Naive thymus-derived CD4-positive, alpha-beta T cell (primary cell): Measurements from ENCODE around the gene CHMP4B. TPM values are rescaled to one million over a fixed set of nuclear protein-coding genes. Genes with fewer than 3 reads are reported as not detected.

Experiments used
- ATAC-seq: fragments of 150-1000 bp; cut with Tn5 transposase; 2 replicates; pipeline ENCODE4 v1.10.0; 2021; ENCODE audit warnings: mild to moderate bottlenecking, moderate library complexity
- CTCF ChIA-PET: fragments of 350-600 bp; sonication (Branson Sonifier 250); formaldehyde crosslinking; loops from one replicate; lab custom pipeline; 2021; ENCODE audit warnings: antibody characterized with exemption; lab: Charles Lee
- POLR2A ChIA-PET: fragments of 350-600 bp; sonication (Branson Sonifier 250); formaldehyde crosslinking; loops from one replicate; lab custom pipeline; 2021; ENCODE audit warnings: antibody characterized with exemption, inconsistent platforms; lab: Charles Lee
- DNase-seq, 9 donors: peaks; one replicate each; pipeline versions ENCODE4 v3.0.0 to v3.0.0-alpha.2; 2020 to 2022; ENCODE audit warnings: mixed read lengths in 1 of 9
- H3K27ac ChIP-seq: one replicate; pipeline ENCODE4 v1.7.0; 2013; ENCODE audit warnings: mild to moderate bottlenecking, low read depth, low read length, moderate library complexity
- H3K27me3 ChIP-seq, 2 donors: one replicate each; pipeline ENCODE4 v1.7.0; 2013; ENCODE audit warnings: low read length in 2 of 2, mild to moderate bottlenecking in 2 of 2, moderate library complexity in 2 of 2; ENCODE audit not compliant: control insufficient read depth in 2 of 2, insufficient read depth in 2 of 2
- H3K36me3 ChIP-seq, 3 experiments: 1 replicate in 2 of 3; 2 replicates in 1 of 3; pipeline ENCODE4 v1.7.0; 2013; ENCODE audit warnings: low read length in 3 of 3, mild to moderate bottlenecking in 3 of 3, moderate library complexity in 1 of 3; ENCODE audit not compliant: insufficient read depth in 3 of 3, control insufficient read depth in 2 of 3
- H3K4me1 ChIP-seq, 2 donors: one replicate each; pipeline ENCODE4 v1.7.0; 2013; ENCODE audit warnings: low read length in 2 of 2, mild to moderate bottlenecking in 2 of 2, moderate library complexity in 1 of 2; ENCODE audit not compliant: control insufficient read depth in 2 of 2, insufficient read depth in 2 of 2
- H3K4me3 ChIP-seq: 2 replicates; pipeline ENCODE4 v1.7.0; 2013; ENCODE audit warnings: mild to moderate bottlenecking, low read length
- H3K9me3 ChIP-seq, 3 experiments: 1 replicate in 2 of 3; 2 replicates in 1 of 3; pipeline ENCODE4 v1.7.0; 2013; ENCODE audit warnings: low read length in 3 of 3; ENCODE audit not compliant: control insufficient read depth in 2 of 3
- H3K27ac Mint-ChIP-seq, 9 donors: one replicate each; pipeline ENCODE4 v1.8.0; 2020 to 2022; ENCODE audit warnings: mixed read lengths in 9 of 9, mild to moderate bottlenecking in 8 of 9, moderate library complexity in 5 of 9, inconsistent platforms in 2 of 9
- H3K27me3 Mint-ChIP-seq, 5 donors: one replicate each; pipeline ENCODE4 v1.8.0; 2021 to 2022; ENCODE audit warnings: mixed read lengths in 5 of 5, mild to moderate bottlenecking in 1 of 5
- H3K36me3 Mint-ChIP-seq, 5 donors: one replicate each; pipeline ENCODE4 v1.8.0; 2020 to 2022; ENCODE audit warnings: mixed read lengths in 5 of 5, mild to moderate bottlenecking in 3 of 5, inconsistent platforms in 1 of 5
- H3K4me1 Mint-ChIP-seq, 7 donors: one replicate each; pipeline ENCODE4 v1.8.0; 2020 to 2022; ENCODE audit warnings: mixed read lengths in 7 of 7, mild to moderate bottlenecking in 3 of 7, inconsistent platforms in 1 of 7
- H3K4me3 Mint-ChIP-seq, 10 donors: one replicate each; pipeline ENCODE4 v1.8.0; 2020 to 2022; ENCODE audit warnings: mild to moderate bottlenecking in 10 of 10, mixed read lengths in 10 of 10, moderate library complexity in 6 of 10, inconsistent platforms in 2 of 10
- H3K9me3 Mint-ChIP-seq, 11 donors: one replicate each; pipeline ENCODE4 v1.8.0; 2020 to 2022; ENCODE audit warnings: mixed read lengths in 11 of 11, mild to moderate bottlenecking in 4 of 11, inconsistent platforms in 1 of 11, moderate library complexity in 1 of 11
- intact Hi-C, 2 donors: fragments of 100-400 bp; cut with micrococcal nuclease; formaldehyde crosslinking; loops; one replicate each; pipeline ENCODE4 v1.15.1; 2023
- polyA plus RNA-seq, 2 donors: library from polyadenylated mRNA; unstranded; fragments of 300-500 nt; fragmentation: Illumina TruSeq; gene quantifications; one replicate each; pipeline ENCODE4 v1.2.3, GENCODE V29; 2021
- total RNA-seq, 6 experiments: library from RNA in 5 of 6; stranded (reverse) in 5 of 6; gene quantifications; 1 replicate in 5 of 6; 2 replicates in 1 of 6; pipeline ENCODE4 v1.2.3 and lab custom pipeline; 2021 to 2026

The CHMP4B gene
- total and polyA plus RNA-seq, 7 experiments from 2014 or later, result 4.9 to 80.8 (median 54.1) TPM

GRCh38 chr20:33859751-33860150 lies 48.6 kb downstream of the CHMP4B start:
- no peaks in the 10 kb centered on the region for H3K9me3 Mint-ChIP-seq
- no peak for DNase-seq
- Histone ChIP-seq H3K27me3 (no peaks in the 10 kb centered on the region), H3K4me3 (peak overlapping the region; percentile 8), H3K4me1 (peaks cover 18 to 27% of the 10 kb centered on the region in 2 donors), H3K36me3 (peaks cover 0 to 5% (median 3%) of the 10 kb centered on the region in 3 experiments), H3K9me3 (no peaks in the 10 kb centered on the region), H3K27ac (no peak overlapping the region)
- peak overlapping the region; percentile 80 to 91 (median 86) for H3K27ac Mint-ChIP-seq
- intact Hi-C loops, result loop anchor here (2.0 to 5.0 kb wide), 2 partner anchors 55 to 253 kb away; partner anchors contain the start of gene EIF2S2 (in 1 of the 2)
- H3K4me3 Mint-ChIP-seq, result peak overlapping the region; percentile 58 to 90 (median 75)
- no peaks in the 10 kb centered on the region for H3K27me3 Mint-ChIP-seq
- POLR2A ChIA-PET, result interaction anchor here (0.6 to 3.3 kb wide), 5 partner anchors 9 to 253 kb away, joined by 3 to 13 read pairs (median 3); partner anchors contain the start of gene CHMP4B
- peaks cover 0 to 33% (median 14%) of the 10 kb centered on the region in 5 donors for H3K36me3 Mint-ChIP-seq
- CTCF ChIA-PET, result interaction anchor here (1.1 to 2.0 kb wide), 3 partner anchors 49 to 270 kb away, joined by 3 to 11 read pairs (median 5); partner anchors contain the start of gene CHMP4B
- ATAC-seq, result no peak
- peaks cover 18 to 48% (median 37%) of the 10 kb centered on the region in 7 donors for H3K4me1 Mint-ChIP-seq

DNA sequence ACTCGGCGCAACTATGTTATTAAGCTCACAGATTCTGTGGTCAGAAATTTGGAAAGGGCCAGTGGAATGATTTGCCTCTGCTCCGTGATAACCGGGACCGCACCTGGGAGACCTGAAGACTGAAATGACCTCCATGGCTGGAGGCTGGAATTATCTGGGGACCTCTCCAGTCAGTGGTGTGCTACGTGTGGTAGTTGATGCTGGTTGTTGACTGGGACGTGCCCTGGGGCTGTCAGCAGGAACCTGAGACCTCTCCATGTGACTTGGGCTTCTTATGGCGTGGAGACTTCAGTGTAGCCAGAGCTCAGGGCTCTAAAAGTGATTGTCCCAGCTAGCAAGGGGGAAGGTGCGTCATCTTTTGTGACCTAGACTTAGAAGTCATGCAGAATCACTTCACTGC lies 50.3 kb downstream of the CHMP4B start:
- Mint-ChIP-seq H3K4me1 (peaks cover 18 to 41% (median 36%) of the 10 kb centered on the region in 7 donors), H3K27ac (peak overlapping the region in 3 of 9 donors; percentile 38 to 76 (median 60))
- intact Hi-C loops, result loop anchor here in 1 of 2 donors (5.0 kb wide), 1 partner anchor 251 kb away; the partner anchor contains the start of gene EIF2S2

GRCh38 chr20:33862709-33863403 lies 51.7 kb downstream of the CHMP4B start:
- intact Hi-C loops, result loop anchor here (1.0 to 5.0 kb wide), 5 partner anchors 52 to 266 kb away; partner anchors contain the start of gene EIF2S2 (in 1 of the 2)
- peaks cover 0 to 14% (median 0%) of the 10 kb centered on the region in 5 donors for H3K36me3 Mint-ChIP-seq
- CTCF ChIA-PET, result interaction anchor here (0.6 to 2.3 kb wide), 6 partner anchors 22 to 266 kb away, joined by 3 to 5 read pairs (median 4); no protein-coding TSS in a partner anchor

More for the DNA sequence above, 50.3 kb downstream of the CHMP4B start:
- no peaks in the 10 kb centered on the region for H3K36me3 ChIP-seq
- peaks cover 18 to 27% of the 10 kb centered on the region in 2 donors for H3K4me1 ChIP-seq
- no peak overlapping the region for H3K4me3 ChIP-seq
- no peak for ATAC-seq
- H3K9me3 ChIP-seq, result no peaks in the 10 kb centered on the region
- ChIA-PET CTCF (interaction anchor here (0.7 kb wide), 1 partner anchor 12 kb away, joined by 3 read pairs; no protein-coding TSS in a partner anchor), POLR2A (interaction anchor here (1.1 kb wide), 1 partner anchor 50 kb away, joined by 3 read pairs; the partner anchor contains the start of gene CHMP4B)
- H3K9me3 Mint-ChIP-seq, result no peaks in the 10 kb centered on the region
- H3K27me3 Mint-ChIP-seq, result no peaks in the 10 kb centered on the region
- no peak overlapping the region for H3K4me3 Mint-ChIP-seq
- DNase-seq, result no peak
- no peaks in the 10 kb centered on the region for H3K27me3 ChIP-seq
- H3K36me3 Mint-ChIP-seq, result peaks cover 0 to 24% (median 11%) of the 10 kb centered on the region in 5 donors
- H3K27ac ChIP-seq, result no peak overlapping the region

GRCh38 chr20:33863440-33864323 lies 52.5 kb downstream of the CHMP4B start:
- no peaks in the 10 kb centered on the region for H3K9me3 ChIP-seq
- H3K27me3 Mint-ChIP-seq, result peaks cover 0 to 5% (median 0%) of the 10 kb centered on the region in 5 donors
- peak overlapping the region in 1 of 9 donors; percentile 10 for H3K27ac Mint-ChIP-seq
- H3K36me3 Mint-ChIP-seq, result peaks cover 0 to 6% (median 0%) of the 10 kb centered on the region in 5 donors
- H3K27ac ChIP-seq, result no peak overlapping the region
- ChIA-PET POLR2A (no interaction called here), CTCF (interaction anchor here (0.6 to 2.3 kb wide), 4 partner anchors 23 to 201 kb away, joined by 3 to 5 read pairs (median 4); no protein-coding TSS in a partner anchor)
- no peaks in the 10 kb centered on the region for H3K36me3 ChIP-seq
- intact Hi-C loops, result loop anchor here (1.0 to 5.0 kb wide), 4 partner anchors 207 to 266 kb away; partner anchors contain the start of gene EIF2S2 (in 1 of the 2)
- peaks cover 13 to 18% of the 10 kb centered on the region in 2 donors for H3K4me1 ChIP-seq
- H3K4me3 ChIP-seq, result no peak overlapping the region
- DNase-seq (no peak), ATAC-seq (no peak)
- peak overlapping the region in 1 of 10 donors; percentile 46 for H3K4me3 Mint-ChIP-seq
- peaks cover 12 to 22% (median 18%) of the 10 kb centered on the region in 7 donors for H3K4me1 Mint-ChIP-seq
- H3K9me3 Mint-ChIP-seq, result no peaks in the 10 kb centered on the region
- H3K27me3 ChIP-seq, result no peaks in the 10 kb centered on the region

More at GRCh38 chr20:33862709-33863403, 51.7 kb downstream of the CHMP4B start:
- H3K4me1 ChIP-seq, result peaks cover 18 to 26% of the 10 kb centered on the region in 2 donors
- Mint-ChIP-seq H3K4me3 (no peak overlapping the region), H3K27ac (no peak overlapping the region), H3K9me3 (no peaks in the 10 kb centered on the region), H3K27me3 (peaks cover 0 to 3% (median 0%) of the 10 kb centered on the region in 5 donors), H3K4me1 (peaks cover 18 to 31% (median 27%) of the 10 kb centered on the region in 7 donors)
- ATAC-seq (peak; percentile 64), DNase-seq (peak in 8 of 9 donors; percentile 23 to 58 (median 43))
- H3K27ac ChIP-seq, result no peak overlapping the region
- no peaks in the 10 kb centered on the region for H3K36me3 ChIP-seq
- H3K4me3 ChIP-seq, result no peak overlapping the region
- H3K9me3 ChIP-seq, result no peaks in the 10 kb centered on the region
- POLR2A ChIA-PET, result no interaction called here
- H3K27me3 ChIP-seq, result no peaks in the 10 kb centered on the region

GRCh38 chr20:33864324-33864963 lies 53.3 kb downstream of the CHMP4B start:
- CTCF ChIA-PET, result interaction anchor here (1.0 to 2.3 kb wide), 3 partner anchors 16 to 50 kb away, joined by 3 to 5 read pairs (median 4); no protein-coding TSS in a partner anchor
- H3K4me3 ChIP-seq, result no peak overlapping the region
- ATAC-seq (no peak), DNase-seq (no peak)
- Mint-ChIP-seq H3K27ac (peak overlapping the region in 2 of 9 donors; percentile 5 to 10), H3K4me1 (peaks cover 4 to 15% (median 11%) of the 10 kb centered on the region in 7 donors), H3K36me3 (peaks cover 0 to 2% (median 0%) of the 10 kb centered on the region in 5 donors), H3K9me3 (no peaks in the 10 kb centered on the region), H3K27me3 (peaks cover 0 to 11% (median 0%) of the 10 kb centered on the region in 5 donors), H3K4me3 (peak overlapping the region in 1 of 10 donors; percentile 46)
- H3K9me3 ChIP-seq, result no peaks in the 10 kb centered on the region
- no peaks in the 10 kb centered on the region for H3K36me3 ChIP-seq
- no peaks in the 10 kb centered on the region for H3K27me3 ChIP-seq
- POLR2A ChIA-PET, result no interaction called here
- no peak overlapping the region for H3K27ac ChIP-seq
- H3K4me1 ChIP-seq, result peaks cover 6 to 10% of the 10 kb centered on the region in 2 donors
- intact Hi-C loops, result loop anchor here in 1 of 2 donors (5.0 kb wide), 1 partner anchor 248 kb away; the partner anchor contains the start of gene EIF2S2
